K562 (cell line): ENCODE results near the gene CSK.

ENCODE experiments used
- BDP1 ChIP-seq: IDR thresholded peaks from 3 replicates; pipeline ENCODE4 v1.6.1; 2011; ENCODE audit not compliant: insufficient read length, insufficient read depth
- ELF4 ChIP-seq: fragments of 450-650 bp; formaldehyde crosslinking; IDR thresholded peaks from 2 replicates; pipeline ENCODE4 v1.4.0; 2022; ENCODE audit warnings: missing genetic modification characterization
- NFYB ChIP-seq: IDR thresholded peaks from 2 replicates; pipeline ENCODE4 v1.6.1; 2011; ENCODE audit warnings: mild to moderate bottlenecking, moderate library complexity; ENCODE audit not compliant: insufficient read length; ENCODE audit errors: extremely low read depth
- NR2C2 ChIP-seq, 2 experiments: fragments of 200-800 bp in 1 of 2; sonication (Bioruptor generic) in 1 of 2; sonication (generic) in 1 of 2; formaldehyde crosslinking in 1 of 2; IDR thresholded peaks; 2 replicates each; pipeline versions ENCODE4 v1.6.1 to v1.8.0; 2016 to 2022; ENCODE audit warnings: mild to moderate bottlenecking in 1 of 2, missing compliant biosample characterization in 1 of 2, missing genetic modification characterization in 1 of 2, missing genetic modification reagents in 1 of 2
- POLR2A ChIP-seq: fragments of 450-650 bp; conservative IDR thresholded peaks from 2 replicates; pipeline ENCODE4 v1.6.1; 2016
- PTTG1 ChIP-seq: fragments of 450-650 bp; IDR thresholded peaks from 2 replicates; pipeline ENCODE4 v1.6.1; 2016; ENCODE audit warnings: low read depth, mild to moderate bottlenecking, missing genetic modification characterization, missing compliant biosample characterization
- RAD21 ChIP-seq, 2 experiments: fragments of 250-450 bp in 1 of 2; fragments of 450-650 bp in 1 of 2; sonication (Bioruptor Pico) in 1 of 2; formaldehyde crosslinking in 1 of 2; IDR thresholded peaks in 1 of 2; conservative IDR thresholded peaks in 1 of 2; 2 replicates each; pipeline versions ENCODE4 v1.4.0 to v1.8.0; 2020 to 2022; ENCODE audit warnings: mild to moderate bottlenecking in 2 of 2, moderate library complexity in 1 of 2
- SETDB1 ChIP-seq: IDR thresholded peaks from one replicate; pipeline ENCODE4 v1.6.1; 2012; ENCODE audit warnings: low read length, control low read depth, inconsistent platforms
- SRF ChIP-seq, 2 experiments: fragments of 250-450, 450-650 bp in 1 of 2; sonication (Bioruptor Pico) in 1 of 2; sonication (generic) in 1 of 2; formaldehyde crosslinking; IDR thresholded peaks; 2 replicates each; pipeline versions ENCODE4 v1.5.0 to v1.5.1; 2020 to 2022; ENCODE audit warnings: mild to moderate bottlenecking in 1 of 2, missing genetic modification reagents in 1 of 2
- USF1 ChIP-seq: sonication (generic); formaldehyde crosslinking; IDR thresholded peaks from 2 replicates; pipeline ENCODE4 v1.9.0; 2022; ENCODE audit warnings: mild to moderate bottlenecking, missing genetic modification reagents
- ZBTB1 ChIP-seq: sonication (generic); formaldehyde crosslinking; IDR thresholded peaks from 2 replicates; pipeline ENCODE4 v1.8.1; 2023; ENCODE audit warnings: missing genetic modification reagents, low read depth, mild to moderate bottlenecking, borderline replicate concordance
- TF ChIP-seq, protein P1 (sequence below): sonication (generic); formaldehyde crosslinking; IDR thresholded peaks from 2 replicates; pipeline ENCODE4 v1.5.0; 2020; ENCODE audit warnings: missing genetic modification reagents
- TF ChIP-seq, protein P2 (sequence below): fragments of 450-650 bp; formaldehyde crosslinking; IDR thresholded peaks from 2 replicates; pipeline ENCODE4 v1.4.0; 2020; ENCODE audit warnings: mild to moderate bottlenecking, moderate library complexity

DNA sequence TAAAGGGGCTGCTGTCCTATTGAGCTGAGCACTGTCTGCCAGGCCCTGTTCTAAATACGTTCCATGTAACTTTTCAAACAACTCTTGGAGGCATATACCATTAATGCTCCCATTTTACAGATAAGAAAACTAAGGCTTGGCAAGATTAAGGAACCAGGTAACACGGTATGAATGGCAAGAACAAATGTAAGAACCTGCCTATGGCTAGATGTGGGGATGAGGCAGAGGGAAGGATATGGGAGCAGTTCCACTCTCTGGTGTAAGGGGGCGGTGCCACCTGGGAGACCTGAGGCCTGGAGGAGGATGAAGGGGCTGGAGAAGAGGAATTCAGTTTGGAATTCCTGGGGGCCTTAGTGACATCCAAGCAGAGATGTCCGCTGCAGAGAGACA is 27.0 kb downstream of the CSK start:
- TF ChIP-seq SETDB1: no peak
- no peak for TF ChIP-seq RAD21 (CRISPR knock-in tag; conservative IDR thresholded peaks at IDR 0.05 in 1 of 2, IDR thresholded peaks at IDR 0.05 in 1 of 2)
- TF ChIP-seq NFYB: no peak
- no peak for TF ChIP-seq POLR2A
- TF ChIP-seq, protein P1, sequence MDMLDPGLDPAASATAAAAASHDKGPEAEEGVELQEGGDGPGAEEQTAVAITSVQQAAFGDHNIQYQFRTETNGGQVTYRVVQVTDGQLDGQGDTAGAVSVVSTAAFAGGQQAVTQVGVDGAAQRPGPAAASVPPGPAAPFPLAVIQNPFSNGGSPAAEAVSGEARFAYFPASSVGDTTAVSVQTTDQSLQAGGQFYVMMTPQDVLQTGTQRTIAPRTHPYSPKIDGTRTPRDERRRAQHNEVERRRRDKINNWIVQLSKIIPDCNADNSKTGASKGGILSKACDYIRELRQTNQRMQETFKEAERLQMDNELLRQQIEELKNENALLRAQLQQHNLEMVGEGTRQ: no peak
- TF ChIP-seq ELF4 (CRISPR knock-in tag): no peak
- no peak for TF ChIP-seq BDP1
- TF ChIP-seq USF1: no peak
- TF ChIP-seq, protein P2, sequence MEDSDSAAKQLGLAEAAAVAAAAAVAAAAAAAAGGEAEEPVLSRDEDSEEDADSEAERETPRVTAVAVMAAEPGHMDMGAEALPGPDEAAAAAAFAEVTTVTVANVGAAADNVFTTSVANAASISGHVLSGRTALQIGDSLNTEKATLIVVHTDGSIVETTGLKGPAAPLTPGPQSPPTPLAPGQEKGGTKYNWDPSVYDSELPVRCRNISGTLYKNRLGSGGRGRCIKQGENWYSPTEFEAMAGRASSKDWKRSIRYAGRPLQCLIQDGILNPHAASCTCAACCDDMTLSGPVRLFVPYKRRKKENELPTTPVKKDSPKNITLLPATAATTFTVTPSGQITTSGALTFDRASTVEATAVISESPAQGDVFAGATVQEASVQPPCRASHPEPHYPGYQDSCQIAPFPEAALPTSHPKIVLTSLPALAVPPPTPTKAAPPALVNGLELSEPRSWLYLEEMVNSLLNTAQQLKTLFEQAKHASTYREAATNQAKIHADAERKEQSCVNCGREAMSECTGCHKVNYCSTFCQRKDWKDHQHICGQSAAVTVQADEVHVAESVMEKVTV (CRISPR knock-in tag): no peak
- no peak for TF ChIP-seq SRF (CRISPR knock-in tag; IDR thresholded peaks at IDR 0.05)
- TF ChIP-seq NR2C2 (CRISPR knock-in tag; IDR thresholded peaks at IDR 0.05): no peak
- TF ChIP-seq NR2C2 (tag; IDR thresholded peaks at IDR 0.05): no peak
- TF ChIP-seq PTTG1 (tag): no peak
- TF ChIP-seq ZBTB1 (CRISPR knock-in tag): no peak
